HG03139 (cell line): ENCODE data around the gene MAP2K5.

Experiments used
- ATAC-seq: cut with Tn5 transposase; IDR thresholded peaks from one replicate; pipeline ENCODE4 v1.9.1; 2021; ENCODE audit not compliant: unreplicated experiment

Gene MAP2K5

DNA sequence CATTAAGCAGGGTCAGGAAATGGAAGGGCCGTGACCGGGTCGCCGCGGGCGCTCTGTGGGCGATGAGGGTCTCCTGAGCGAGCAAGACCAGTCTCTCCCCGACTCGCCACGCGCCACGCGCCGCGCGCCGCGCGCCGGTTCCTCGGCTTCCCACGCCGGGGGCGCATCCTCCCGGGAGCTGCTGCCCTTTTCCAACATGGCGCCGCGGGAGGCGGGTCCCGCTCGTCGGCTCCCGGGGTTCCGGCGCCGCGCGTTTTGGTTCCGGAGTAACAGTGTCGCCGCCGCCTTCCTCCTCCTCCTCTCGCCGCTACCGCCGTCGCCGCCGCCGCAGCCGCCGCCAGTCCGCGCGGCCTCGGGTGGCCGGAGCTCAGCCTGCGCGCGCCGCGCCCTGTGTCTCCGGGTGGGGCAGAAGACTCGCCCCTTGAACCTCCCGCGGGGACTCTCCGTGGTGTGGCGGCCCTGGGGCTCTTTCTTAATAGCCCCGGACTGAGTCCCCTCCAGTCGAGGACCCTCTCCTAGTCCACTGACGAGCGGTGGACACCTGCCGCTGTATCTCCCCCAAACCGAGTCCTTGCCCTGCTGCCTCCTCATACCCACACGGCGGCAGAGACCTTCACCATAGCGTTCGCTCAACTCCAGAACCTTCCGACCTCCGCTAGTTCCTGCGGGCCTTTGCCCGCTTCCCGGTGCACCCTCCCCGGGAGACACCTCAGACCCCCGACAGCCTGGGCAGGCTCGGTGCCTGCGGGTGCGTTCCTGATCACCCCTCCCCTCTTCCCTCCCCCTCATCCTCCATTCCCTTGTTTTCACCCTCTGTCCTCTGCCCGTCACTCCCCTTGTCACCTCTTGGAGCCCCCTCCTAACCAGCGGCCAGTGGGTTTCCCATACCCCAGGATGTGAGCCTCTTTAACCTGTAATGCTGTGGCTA is at the start of gene MAP2K5:
Gene MAP2K5 (plus strand): TSS at position 284 of the 928 bp plus-strand sequence. CDS start 633 bp downstream, at position 917.
- no peak for ATAC-seq

DNA sequence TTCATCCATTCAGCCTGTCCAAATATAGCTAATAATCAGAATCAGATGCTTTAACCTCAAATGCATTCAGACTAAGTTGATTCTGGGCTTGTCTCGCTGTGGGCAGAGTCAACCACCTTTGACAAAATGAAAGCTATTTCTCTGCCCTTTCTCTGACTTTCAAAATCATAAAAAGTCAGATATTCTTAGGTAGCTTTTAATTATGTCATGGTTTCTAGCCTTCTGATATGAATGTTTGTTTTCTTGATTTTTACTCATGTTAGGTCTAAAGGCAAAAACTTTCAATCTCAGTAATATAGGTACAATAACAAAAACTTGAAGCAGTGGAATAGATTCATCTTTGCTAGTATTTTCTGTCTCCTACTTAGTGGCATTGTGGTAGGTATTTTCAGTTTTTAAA is 46.9 kb upstream of the MAP2K5 start:
- no peak for ATAC-seq

DNA sequence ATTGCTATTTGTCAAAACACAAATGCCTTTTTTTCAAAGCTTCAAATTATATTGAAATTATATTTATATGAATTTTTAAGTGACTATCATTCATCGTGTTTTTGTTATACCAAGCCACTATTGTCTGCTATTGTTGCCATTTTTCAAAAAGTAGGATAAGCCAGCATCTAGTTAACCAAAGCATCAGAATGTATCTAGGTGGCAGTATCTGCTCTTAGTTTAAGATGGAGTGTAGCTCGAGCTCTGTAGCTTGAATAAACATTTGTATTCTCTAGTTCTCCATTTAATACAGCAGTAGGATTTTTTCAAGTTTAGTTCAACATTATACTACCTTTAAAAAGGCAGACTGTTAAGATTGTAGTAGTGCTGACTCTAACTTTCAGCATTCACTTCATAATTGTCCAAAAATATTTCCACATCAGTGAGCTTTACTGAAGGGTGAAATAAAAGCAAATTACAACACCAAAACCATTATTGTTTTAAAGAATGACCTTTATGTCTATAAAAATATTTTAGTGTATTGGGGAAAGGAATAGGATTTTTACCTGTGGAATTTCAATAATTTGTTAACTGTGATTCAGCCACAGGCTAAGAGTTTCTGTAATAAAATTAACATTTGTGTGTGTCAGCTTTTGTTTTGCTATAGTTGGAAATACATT is 41.2 kb upstream of the MAP2K5 start:
- ATAC-seq = no peak

DNA sequence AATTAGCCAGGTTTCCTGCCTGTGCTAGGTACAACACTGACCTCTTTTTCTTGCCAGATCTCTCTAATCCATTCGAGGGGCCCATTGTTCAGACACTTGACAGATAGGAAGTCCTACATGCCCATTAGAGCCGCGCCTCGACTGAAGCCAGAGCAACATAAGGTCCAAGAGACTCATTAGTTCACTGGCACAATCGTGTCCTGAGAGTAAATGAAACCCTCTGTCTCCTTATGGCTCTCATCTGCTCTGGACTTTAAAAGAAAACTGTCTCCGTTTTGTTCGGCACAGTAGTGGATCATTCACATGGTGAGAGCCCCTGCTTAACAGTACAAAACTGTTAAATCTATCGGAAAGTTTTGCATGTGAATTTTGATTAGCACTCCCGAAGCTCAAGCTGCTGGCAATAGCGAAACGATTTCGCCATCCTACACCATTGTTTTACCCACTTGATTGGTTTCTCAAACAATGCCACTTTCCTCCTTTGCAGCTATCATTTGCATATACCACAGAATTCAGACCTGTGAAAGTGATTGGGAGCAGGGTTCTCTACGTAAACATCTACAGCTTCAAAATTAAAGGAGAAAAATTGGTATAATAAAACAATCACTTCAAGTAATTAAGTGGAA is 40.6 kb upstream of the MAP2K5 start:
- ATAC-seq = no peak

DNA sequence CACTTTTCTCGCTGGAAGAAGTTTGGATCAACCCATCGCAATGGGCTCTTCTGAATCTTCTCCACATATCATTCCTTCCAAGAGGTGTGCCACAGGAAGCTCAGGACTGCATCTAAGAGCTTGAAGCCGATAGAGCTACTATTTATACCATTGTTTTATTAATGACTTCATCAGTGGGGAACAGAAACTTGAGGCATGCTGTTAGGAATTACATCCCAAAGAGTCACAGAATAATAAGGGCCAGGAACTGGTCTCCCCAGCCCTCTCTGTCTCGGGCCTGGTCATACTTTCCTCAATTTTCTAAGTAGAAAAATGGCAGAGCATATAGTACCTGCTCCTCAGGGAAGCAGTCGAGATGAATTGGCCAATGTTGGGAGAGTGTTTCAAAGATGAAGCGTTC is 38.4 kb upstream of the MAP2K5 start:
- no peak for ATAC-seq

DNA sequence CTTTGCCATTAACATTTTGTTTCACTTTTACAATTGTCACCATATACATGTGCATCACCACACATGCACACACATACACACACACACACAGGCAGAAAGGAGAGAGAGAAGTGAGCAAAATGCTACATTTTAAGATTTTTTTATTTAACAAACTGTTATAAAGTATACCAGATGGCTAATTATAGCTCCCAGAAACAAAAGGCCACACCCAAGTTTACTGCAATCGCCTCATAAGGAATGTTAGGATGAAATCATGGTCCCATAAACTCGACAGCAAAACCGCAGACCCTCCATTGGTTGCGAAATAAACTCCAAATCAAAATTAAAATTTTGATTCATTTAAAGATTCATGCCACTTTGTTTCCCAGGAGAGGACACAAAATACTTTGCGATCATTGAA is 37.7 kb upstream of the MAP2K5 start:
- ATAC-seq = no peak

DNA sequence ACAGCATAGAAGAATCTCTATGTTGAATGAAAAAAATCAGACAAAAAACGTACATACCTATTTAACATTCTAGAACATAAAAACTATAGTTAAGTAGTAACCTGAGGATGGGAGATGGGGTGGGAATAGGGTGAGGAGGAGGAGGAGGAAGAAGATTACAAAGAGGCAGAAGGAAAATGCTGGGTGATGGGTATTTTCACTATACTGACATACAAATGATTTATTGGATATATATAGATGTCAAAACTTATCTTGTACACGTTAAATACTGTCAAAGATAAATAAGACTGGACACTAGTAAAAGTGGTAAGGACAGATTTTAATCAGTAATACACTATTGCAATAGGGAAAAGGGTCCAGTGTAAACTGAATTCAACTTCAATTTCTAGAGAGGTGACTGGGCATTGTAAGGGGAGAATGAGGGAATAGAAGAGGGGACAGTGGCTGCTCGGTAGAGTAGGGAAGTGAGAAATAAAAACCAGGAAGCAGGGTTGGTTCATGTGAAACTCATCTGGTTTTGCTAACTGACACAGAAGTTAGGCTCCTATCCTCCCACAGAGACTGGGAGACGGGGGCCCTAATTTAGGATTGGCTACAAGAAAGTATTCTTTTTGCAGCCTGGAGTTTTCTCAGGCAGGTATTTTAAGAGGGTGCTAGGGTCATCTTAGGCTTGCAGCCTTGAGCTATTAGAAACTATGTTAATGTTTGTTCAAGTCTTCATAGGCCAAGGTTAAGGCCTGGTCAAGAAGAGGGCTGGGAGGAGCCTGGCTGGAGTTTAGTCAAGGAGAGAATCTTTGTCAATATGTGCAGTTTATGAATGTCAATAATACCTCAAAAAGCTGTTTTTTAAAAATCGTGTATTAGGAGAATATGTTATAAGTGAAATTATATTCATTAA is 36.6 kb upstream of the MAP2K5 start:
- ATAC-seq = no peak

DNA sequence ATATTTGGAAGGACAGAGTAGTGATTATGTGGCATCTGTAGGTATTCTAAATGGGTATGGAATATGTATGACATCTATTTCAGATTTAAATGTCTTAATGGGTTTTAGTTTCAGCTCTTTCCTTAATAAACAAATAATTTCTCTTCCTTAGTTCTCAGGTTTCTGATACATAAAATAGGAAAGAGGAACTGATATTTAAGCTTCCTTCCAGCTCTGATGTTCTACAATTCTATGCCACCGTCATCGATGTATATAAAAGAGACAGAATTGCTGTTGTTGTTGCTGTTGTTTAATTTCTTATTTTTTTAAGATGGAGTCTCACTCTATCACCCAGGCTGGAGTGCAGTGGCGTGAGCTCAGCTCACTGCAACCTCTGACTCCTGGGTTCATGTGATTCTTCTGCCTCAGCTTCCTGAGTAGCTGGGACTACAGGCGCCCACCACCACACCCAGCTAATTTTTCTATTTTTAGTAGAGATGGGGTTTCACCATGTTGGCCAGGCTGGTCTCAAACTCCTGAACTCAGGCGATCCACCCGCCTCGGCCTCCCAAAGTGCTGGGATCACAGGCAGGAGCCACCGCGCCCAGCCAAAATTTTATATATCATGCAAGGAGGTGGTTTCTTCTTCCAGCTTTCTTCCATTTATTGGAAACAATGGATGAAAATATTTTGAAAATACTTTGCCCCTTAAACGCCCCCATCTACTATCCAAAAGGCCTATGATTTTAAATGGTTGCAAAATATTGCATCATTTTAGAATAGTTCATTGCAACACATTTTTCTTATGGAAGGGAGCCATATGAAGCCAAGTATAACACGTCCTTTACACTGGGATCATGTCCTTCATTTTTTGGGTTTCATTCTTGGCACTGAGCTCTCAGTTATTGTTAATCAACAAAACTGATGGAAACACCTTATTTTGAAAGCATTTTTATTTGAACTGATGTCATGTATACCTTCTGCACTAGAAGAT is 35.4 kb upstream of the MAP2K5 start:
- ATAC-seq = no peak

DNA sequence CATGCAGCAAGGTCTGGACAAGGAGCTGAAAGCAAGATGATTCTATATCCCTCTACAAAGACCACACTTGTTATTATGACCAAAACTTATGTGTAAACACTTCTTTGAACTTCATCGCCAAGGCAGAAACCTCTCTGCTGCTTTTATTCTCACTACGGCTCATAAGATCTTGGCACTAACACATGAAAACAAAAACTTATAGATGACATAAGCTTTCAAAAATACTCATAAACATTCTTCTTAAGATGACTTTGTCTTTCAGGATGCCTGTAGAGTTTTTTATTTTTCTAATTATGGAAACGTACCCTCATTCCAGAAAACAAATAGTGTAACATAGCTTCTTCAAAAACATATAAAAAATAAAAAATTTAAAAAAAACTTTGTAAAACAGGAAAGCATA is 34.1 kb upstream of the MAP2K5 start:
- no peak for ATAC-seq

DNA sequence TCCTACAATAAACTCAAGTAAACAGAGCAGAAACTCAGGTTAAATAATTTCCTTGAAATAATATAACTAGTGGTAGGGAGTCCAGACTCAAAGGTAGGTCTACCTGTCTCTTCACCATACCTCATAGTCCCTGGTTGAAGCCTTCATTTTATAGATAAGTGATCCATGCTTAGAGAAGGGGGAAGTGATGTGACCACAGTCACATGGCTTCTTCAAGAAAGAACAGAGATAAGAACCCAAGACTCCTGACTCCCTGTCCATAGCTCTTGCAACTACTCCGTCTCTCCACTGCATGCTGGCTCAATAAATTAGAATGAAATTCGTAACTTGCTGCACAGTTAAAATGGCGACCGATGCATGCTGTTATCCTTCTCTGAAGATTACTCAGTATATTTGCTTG is 32.6 kb upstream of the MAP2K5 start:
- no peak for ATAC-seq

DNA sequence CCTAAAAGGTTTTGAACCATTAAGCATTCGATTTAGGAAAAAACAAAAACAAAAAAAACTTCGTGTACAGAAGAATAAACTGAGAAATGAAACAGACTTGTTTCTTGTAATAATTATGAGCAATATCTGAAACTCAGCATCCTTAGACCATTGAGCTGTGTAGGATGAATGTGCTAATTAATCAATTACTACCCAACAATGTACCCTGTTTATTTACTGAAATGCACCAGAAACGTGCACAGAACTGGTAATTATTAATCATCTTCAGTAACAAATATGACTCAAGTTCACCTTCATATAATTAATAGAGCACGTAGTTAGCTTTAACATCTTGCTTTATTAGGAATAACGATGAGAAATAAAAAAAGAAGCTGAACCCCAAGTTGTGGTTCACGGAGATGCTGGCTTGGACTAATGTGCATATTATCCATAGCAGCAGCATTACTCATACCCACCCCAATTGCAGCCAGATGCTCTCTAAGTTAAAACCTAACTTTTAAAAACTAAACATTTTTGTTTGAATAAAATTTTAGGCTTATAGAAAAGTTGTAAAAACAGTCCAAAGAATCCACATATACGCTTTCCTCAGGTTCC is 31.8 kb upstream of the MAP2K5 start:
- no peak for ATAC-seq

DNA sequence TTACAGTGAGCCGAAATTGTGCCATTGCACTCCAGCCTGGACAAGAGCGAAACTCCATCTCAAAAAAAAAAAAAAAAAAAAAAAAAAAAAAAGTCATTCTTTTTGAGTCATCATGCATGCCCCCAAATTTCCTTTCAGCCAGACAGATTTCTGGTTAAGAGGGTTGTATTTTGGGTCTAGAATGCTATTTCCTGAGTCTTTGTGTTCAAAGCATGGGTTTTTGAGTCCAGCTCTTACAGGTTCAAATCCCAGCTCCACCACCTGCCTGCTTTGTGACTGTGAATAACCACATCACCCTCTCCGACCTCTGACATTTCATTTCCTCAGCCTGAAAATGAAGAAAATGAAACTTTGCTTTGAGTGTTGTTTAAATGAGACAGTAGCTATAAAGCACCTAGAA is 30.9 kb upstream of the MAP2K5 start:
- ATAC-seq = no peak

DNA sequence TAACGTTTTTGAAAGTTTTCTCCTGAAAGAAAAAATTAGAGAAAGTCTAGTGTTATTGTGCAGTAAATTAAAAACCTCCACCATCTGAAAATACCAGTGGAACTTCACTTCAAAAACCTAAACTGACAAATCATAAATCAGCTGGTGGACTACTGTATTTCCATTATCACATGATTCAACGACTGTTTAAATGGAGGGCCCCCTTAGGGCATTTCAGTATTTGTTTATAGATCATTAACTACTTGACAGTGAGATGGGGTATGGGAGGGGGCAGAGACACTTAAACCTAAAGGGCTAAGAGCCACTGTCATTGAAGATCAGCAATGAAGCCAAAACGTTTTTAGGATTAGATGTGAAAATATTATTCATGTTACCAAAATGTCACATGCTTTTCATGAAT is 30.4 kb upstream of the MAP2K5 start:
- no peak for ATAC-seq

DNA sequence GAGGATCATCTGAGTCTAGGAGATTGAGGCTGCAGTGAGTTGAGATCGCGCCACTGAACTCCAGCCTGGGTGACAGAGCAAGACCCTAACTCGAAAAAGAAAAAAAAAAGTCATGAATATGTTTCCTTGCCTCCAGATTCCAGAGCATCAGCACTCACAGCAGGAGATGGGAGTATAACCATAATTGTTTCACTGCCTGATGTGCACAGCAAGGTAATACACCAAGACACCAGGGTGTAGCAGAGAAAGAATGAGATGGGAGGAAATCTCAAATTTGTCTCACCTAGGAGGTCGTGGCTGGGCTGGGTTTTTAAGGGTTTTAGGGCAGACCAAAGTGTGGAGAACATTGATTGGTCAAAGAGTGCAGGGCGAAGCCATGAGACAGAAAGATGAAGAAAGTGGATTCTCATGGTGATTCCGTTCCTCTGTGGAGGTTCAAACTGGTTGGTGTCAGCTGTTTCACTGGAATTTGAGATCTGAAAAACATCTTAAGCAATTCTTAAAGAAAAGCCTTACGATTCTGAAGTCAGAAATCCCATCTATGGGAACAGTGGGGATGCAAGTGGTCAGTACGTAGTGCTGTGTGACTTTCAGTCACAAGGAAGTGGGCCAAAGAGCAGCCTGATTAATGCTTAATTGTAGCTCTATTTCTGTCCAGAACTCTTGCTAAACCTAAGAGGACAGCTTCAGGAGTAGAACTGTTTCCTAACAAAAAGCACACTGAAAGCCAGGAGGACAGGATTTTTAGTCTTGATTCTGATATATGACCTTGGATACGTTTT is 29.4 kb upstream of the MAP2K5 start:
- ATAC-seq = no peak

DNA sequence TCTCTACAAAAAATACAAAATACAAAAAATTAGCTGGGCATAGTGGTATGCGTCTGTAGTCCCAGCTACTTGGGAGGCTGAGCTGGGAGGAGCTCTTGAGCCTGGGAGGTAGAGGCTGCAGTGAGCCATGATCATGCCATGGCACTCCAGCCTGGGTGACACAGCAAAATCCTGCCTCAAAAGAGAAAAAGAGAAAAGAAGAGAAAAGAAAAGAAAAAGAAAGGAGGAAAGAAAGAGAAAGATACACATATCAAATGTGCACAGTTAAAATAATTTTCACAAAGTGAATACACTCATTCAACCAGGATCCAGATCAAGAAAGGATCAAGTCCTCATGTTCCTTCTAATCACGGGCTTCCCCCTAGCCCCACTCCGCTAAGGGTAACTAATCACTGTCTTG is 27.4 kb upstream of the MAP2K5 start:
- no peak for ATAC-seq

DNA sequence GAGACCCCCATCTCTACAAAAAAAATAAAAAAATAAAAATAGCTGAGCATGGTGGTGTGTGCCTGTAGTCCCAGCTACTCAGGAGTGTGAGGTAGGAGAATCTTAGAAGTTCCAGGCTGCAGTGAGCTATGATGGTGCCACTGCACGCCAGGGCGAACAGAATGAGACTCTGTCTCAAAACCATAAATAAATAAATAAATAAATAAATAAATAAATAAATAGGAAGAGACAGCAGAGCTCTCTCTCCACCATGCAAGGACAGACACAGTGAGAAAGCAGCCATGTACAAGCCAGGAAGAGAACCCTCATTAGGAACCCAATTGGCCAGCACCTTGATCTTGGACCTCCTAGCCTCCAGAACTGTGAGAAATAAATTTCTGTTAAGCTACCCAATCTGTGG is 26.9 kb upstream of the MAP2K5 start:
- no peak for ATAC-seq

DNA sequence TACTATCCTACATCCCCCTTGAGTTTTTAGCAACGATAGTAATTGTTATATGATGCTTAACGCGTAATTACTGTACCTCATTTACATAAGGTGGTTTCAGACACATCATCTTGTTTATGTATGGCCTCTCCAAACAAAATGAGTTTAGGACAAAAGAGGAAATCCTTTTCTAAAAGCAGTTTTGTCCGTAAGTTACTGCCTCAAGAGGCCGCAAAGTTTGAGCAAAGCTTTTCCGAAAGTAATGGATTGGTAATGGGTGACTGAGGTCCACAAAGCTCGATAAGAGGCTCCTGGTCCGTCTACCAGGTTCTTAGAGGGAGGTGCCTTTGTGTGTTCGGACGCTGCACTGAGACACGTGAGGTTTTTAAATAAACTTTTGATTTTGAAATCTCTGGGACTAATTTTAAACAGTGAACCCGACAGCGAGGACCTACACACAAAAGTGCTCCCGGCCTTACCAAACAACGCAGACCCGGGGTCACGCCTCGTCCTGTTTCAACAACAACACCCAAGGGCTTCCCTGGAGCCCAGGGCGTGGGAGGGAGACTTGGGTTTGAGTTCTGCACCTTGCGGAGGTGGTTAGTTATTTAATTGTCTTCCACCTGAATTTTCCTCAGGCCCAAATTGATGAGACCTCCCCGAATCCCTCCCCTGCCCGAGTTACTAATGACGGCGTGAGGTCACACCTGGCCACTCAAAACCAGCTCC is 22.0 kb upstream of the MAP2K5 start:
- no peak for ATAC-seq
